A204.1 (cell line): ENCODE measurements around the gene SCT.

Experiments
- FAIRE-seq: peaks from 2 replicates; lab custom pipeline; 2012; peaks lifted over from hg19 to GRCh38; lab: Jason Lieb, UNC

Gene SCT

GRCh38 chr11:609341-609811 is 17.6 kb downstream of the SCT start:
- no peak for FAIRE-seq

DNA sequence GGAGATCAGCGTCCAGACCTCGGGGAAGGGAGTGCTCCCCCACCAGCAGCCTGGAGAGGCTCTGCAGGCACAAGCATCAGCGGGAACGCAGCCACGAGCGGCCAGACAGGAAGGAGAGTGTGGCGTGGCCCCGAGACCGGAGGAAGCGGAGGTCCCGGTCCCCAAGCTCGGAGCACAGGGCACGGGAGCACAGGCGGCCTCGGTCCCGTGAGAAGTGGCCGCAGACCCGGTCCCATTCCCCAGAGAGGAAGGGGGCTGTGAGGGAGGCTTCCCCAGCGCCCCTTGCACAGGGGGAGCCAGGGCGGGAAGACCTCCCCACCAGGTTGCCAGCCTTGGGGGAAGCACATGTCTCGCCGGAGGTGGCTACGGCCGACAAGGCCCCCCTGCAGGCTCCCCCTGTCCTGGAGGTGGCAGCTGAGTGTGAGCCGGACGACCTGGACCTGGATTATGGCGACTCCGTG is 18.2 kb downstream of the SCT start:
- no peak for FAIRE-seq

DNA sequence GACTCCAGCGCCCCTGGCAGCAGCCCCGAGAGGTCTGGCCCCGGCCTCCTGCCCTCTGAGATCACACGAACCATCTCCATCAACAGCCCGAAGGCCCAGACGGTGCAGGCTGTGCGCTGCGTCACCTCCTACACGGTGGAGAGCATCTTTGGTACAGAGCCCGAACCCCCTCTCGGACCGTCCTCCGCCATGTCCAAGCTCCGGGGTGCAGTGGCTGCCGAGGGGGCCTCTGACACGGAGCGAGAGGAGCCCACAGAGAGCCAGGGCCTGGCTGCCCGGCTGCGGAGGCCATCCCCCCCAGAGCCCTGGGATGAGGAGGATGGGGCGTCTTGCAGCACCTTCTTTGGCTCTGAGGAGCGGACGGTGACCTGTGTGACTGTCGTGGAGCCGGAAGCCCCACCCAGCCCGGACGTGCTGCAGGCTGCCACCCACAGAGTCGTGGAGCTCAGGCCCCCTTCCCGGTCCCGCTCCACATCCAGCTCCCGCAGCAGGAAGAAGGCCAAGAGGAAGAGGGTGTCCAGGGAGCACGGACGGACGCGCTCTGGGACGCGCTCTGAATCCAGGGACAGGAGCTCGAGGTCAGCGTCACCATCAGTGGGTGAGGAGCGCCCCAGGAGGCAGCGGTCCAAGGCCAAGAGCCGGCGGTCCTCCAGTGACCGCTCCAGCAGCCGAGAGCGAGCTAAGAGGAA is 18.9 kb downstream of the SCT start:
- no peak for FAIRE-seq

DNA sequence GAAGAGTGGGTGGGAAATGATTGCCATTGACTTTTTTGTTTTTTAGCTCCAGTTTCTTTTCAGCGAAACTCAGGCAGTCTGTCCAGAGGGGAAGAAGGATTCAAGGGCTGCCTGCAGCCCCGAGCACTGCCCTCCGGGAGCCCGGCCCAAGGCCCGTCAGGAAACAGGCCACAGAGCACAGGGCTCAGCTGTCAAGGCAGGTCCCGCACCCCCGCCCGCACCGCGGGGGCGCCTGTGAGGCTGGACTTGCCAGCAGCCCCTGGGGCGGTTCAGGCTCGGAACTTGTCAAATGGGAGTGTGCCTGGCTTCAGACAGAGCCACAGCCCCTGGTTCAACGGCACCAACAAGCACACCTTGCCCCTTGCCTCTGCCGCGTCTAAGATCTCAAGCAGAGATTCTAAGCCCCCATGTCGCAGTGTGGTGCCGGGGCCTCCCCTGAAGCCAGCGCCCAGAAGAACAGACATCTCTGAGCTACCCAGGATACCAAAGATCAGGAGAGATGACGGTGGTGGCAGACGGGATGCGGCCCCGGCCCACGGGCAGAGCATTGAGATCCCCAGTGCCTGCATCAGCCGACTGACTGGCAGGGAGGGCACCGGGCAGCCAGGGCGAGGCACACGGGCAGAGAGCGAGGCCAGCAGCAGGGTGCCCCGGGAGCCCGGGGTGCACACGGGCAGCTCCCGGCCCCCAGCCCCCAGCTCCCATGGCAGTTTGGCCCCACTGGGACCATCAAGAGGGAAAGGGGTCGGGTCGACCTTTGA is 19.8 kb downstream of the SCT start:
- no peak for FAIRE-seq

- FAIRE-seq: no peak
Measured at GRCh38 chr11:606245-606644, 20.7 kb downstream of the SCT start.

GRCh38 chr11:605286-606129 is 21.5 kb downstream of the SCT start:
- no peak for FAIRE-seq

DNA sequence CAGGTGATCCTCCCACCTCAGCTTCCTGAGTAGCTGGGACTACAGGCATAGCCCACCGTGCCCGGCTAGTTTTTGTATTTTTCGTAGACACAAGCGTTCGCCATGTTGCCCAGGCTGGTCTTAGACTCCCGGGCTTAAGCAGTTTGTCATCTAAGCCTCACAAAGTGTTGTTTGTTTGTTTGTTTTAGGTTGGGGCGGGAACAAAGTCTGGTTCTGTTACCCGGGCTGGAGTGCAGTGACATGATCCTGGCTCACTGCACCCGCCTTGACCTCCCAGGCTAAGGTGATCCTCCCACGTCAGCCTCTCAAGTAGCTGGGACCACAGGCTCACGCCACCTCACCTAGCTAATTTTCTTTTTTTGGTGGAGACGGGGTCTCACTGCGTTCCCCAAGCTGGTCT is 23.8 kb downstream of the SCT start:
- no peak for FAIRE-seq

- no peak for FAIRE-seq
Measured at GRCh38 chr11:601573-602245, 25.3 kb downstream of the SCT start.

DNA sequence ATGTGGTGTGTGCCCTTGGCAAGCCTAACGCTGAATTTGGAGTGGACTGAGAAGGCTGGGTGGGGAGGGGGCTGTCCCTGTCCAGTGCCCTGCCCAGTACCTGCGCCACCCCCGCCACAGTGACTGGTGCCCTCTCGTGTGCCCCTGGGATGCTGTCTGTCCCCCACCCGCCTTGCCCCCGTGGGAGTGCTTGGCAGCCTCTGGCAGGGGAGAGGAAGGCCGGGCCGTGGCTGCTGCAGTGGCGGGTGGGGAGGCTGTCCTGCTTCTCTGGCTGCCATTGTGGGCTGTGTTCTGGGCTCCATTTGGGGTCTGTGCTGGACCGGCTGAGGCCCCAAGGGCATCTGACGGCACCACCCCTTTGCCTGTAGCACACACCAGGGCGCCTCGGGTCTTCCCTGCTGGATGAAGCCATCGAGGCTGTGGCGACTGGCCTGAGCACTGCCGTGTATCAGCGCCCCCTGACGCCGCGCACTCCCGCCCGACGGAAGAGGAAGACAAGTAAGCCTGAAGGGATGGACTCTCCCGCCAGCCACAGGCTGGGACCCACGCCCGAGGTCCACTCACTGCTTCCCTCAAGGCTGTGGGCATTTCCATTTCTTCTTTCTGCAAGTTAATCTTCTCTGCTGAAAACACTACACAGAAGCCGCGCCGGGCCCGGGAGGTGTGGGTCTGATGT is 28.8 kb downstream of the SCT start:
- FAIRE-seq: no peak

- FAIRE-seq: no peak
Measured at GRCh38 chr11:597166-597725, 29.7 kb downstream of the SCT start.

DNA sequence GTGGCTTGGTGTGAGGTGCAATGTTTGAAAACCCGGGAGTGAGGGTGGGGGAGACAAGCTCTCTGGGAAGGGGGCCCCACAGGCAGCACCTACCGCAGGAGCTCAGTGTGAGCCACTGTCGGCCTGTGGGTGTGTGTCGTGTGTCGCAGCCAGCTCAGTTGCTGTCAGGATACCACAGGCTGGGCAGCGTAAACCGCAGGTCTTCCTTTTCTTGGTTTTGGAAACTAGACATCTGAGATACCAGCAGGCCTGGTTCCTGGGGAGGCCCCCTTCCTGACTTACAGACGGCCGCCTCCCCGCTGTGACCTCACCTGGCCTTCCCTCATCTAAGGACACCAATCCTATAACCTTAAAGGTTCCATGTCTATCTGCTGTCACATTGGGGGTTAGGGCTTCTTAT is 30.6 kb downstream of the SCT start:
- FAIRE-seq: no peak

GRCh38 chr11:595400-595799 is 31.6 kb downstream of the SCT start:
- FAIRE-seq: no peak

- FAIRE-seq: no peak
Measured at GRCh38 chr11:593347-593746, 33.6 kb downstream of the SCT start.

GRCh38 chr11:592918-593317 is 34.1 kb downstream of the SCT start:
- FAIRE-seq: no peak

- no peak for FAIRE-seq
Measured at GRCh38 chr11:592501-592900, 34.5 kb downstream of the SCT start.

- no peak for FAIRE-seq
Measured at GRCh38 chr11:590997-591396, 36.0 kb downstream of the SCT start.

GRCh38 chr11:589798-590197 is 37.2 kb downstream of the SCT start:
- no peak for FAIRE-seq

DNA sequence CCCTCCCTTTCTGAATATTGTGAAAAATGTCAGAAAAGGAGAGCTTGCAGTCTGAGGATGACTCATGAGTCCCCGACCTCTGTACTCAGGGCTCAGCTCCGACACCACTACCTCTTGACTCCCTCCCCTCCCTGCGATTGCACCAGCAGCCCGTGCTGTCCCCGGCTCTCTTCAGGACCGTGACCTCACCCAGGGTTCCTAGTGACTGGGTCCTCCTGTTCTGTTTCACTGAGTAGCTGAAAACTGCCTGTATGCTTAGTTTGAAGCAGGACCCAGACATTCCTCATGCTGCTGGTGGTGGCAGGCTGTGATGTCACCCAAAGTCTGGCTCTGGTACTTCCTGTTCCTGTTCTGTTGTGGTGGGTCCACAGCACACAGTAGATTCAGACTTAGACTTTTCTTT is 39.0 kb downstream of the SCT start:
- no peak for FAIRE-seq

- no peak for FAIRE-seq
Measured at GRCh38 chr11:587546-587945, 39.4 kb downstream of the SCT start.

GRCh38 chr11:586376-587316 is 40.3 kb downstream of the SCT start:
- no peak for FAIRE-seq
